K562 (cell line): ENCODE data around the gene XIRP2. TPM values are rescaled to one million over a fixed set of nuclear protein-coding genes. Genes with fewer than 3 reads are reported as not detected.

Experiments used
- ATAC-seq: fragments of 200-7000 bp; cut with Tn5 transposase; 3 replicates; pipeline ENCODE4 v1.9.1; 2020; ENCODE audit warnings: moderate library complexity
- BruUV-seq: library from RNA; stranded (reverse); fragments of 400-500 nt; replicated peaks from 2 replicates; lab custom pipeline; 2021; lab: Mats Ljungman, UMichigan
- CTCF ChIA-PET: fragments of 300-600 bp; formaldehyde crosslinking; extraction: SDS; loops from one replicate; lab custom pipeline; 2021; ENCODE audit warnings: low intra/inter-chr PET ratio; lab: Yijun Ruan, JAX
- POLR2A ChIA-PET: fragments of 300-600, 350-650 bp; sonication (Branson Sonifier 250); formaldehyde crosslinking; extraction: SDS; loops from one replicate; lab custom pipeline; 2021; ENCODE audit warnings: antibody characterized with exemption, inconsistent platforms; lab: Yijun Ruan, JAX
- DNase-seq, 4 experiments: peaks; one replicate each; pipeline versions ENCODE4 v3.0.0 to v3.0.0-alpha.2; 2011 to 2018; ENCODE audit warnings: low spot score in 3 of 4, mixed read lengths in 3 of 4; ENCODE audit errors: extremely low read depth in 1 of 4
- FAIRE-seq: peaks from 2 replicates; lab custom pipeline; 2011; peaks lifted over from hg19 to GRCh38; lab: Jason Lieb, UNC
- H2AFZ ChIP-seq: 2 replicates; pipeline ENCODE4 v1.6.0; 2011; ENCODE audit warnings: low read depth, low read length, control low read depth, inconsistent platforms
- H3K27ac ChIP-seq: fragments of 200-600 bp; 3 replicates; pipeline ENCODE4 v1.8.0; 2011; ENCODE audit warnings: low read depth, mild to moderate bottlenecking, control low read depth, inconsistent platforms, low read length, moderate library complexity, mixed read lengths; ENCODE audit errors: extremely low read depth
- H3K27me3 ChIP-seq, 2 experiments: fragments of 300-600 bp in 1 of 2; 2 replicates in 1 of 2; 3 replicates in 1 of 2; pipeline versions ENCODE4 v1.6.0 to v1.8.0; 2011; ENCODE audit warnings: inconsistent platforms in 2 of 2, low read length in 2 of 2, mild to moderate bottlenecking in 1 of 2, mixed read lengths in 1 of 2, moderate library complexity in 1 of 2; ENCODE audit not compliant: control insufficient read depth in 2 of 2, insufficient read depth in 2 of 2
- H3K36me3 ChIP-seq: fragments of 300-600 bp; 3 replicates; pipeline ENCODE4 v1.8.0; 2011; ENCODE audit warnings: mild to moderate bottlenecking, low read length, inconsistent platforms; ENCODE audit not compliant: control insufficient read depth, insufficient read depth
- H3K4me1 ChIP-seq, 2 experiments: fragments of 200-600 bp in 1 of 2; replicated peaks in 1 of 2; 2 replicates in 1 of 2; 3 replicates in 1 of 2; pipeline versions ENCODE4 v1.5.1 to v1.8.0; 2011; ENCODE audit warnings: inconsistent platforms in 2 of 2, low read length in 2 of 2, mild to moderate bottlenecking in 1 of 2, mixed read lengths in 1 of 2, moderate library complexity in 1 of 2; ENCODE audit not compliant: control insufficient read depth in 2 of 2, insufficient read depth in 2 of 2
- H3K4me2 ChIP-seq: 2 replicates; pipeline ENCODE4 v1.6.1; 2011; ENCODE audit warnings: low read length, control low read depth, inconsistent platforms, mixed read lengths; ENCODE audit not compliant: insufficient read depth
- H3K4me3 ChIP-seq: fragments of 200-600 bp; sonication (generic), shearing (Covaris generic); 2 replicates; pipeline ENCODE4 v1.5.1; 2016; ENCODE audit warnings: control low read depth, inconsistent platforms
- H3K79me2 ChIP-seq: fragments of 200-600 bp; 3 replicates; pipeline ENCODE4 v1.8.0; 2011; ENCODE audit warnings: low read length, inconsistent platforms; ENCODE audit not compliant: control insufficient read depth, insufficient read depth
- H3K9ac ChIP-seq, 2 experiments: 2 replicates each; pipeline versions ENCODE4 v1.6.0 to v1.6.1; 2011; ENCODE audit warnings: low read depth in 2 of 2, low read length in 2 of 2, control low read depth in 1 of 2, inconsistent platforms in 1 of 2, mild to moderate bottlenecking in 1 of 2, mixed read lengths in 1 of 2; ENCODE audit not compliant: insufficient read depth in 1 of 2
- H3K9me1 ChIP-seq: one replicate; pipeline ENCODE4 v1.6.0; 2011; ENCODE audit warnings: inconsistent platforms, mild to moderate bottlenecking, low read length, moderate library complexity; ENCODE audit not compliant: control insufficient read depth, insufficient read depth
- H3K9me3 ChIP-seq: replicated peaks from 2 replicates; pipeline ENCODE4 v1.5.1; 2011; ENCODE audit warnings: low read depth, low read length, inconsistent platforms; ENCODE audit not compliant: control insufficient read depth, insufficient read depth
- H4K20me1 ChIP-seq: replicated peaks from 2 replicates; pipeline ENCODE4 v1.6.1; 2011; ENCODE audit warnings: low read length, inconsistent platforms, mixed read lengths; ENCODE audit not compliant: control insufficient read depth, insufficient read depth
- CEBPB ChIP-seq: fragments of 450-650 bp; IDR thresholded peaks from 2 replicates; pipeline ENCODE4 v1.6.1; 2016; ENCODE audit warnings: missing genetic modification characterization, missing compliant biosample characterization
- DDX20 ChIP-seq: fragments of 450-650 bp; IDR thresholded peaks from 2 replicates; pipeline ENCODE4 v1.6.1; 2016; ENCODE audit warnings: missing genetic modification characterization, low read depth, mild to moderate bottlenecking, missing compliant biosample characterization, moderate library complexity
- ETV5 ChIP-seq: sonication (generic); formaldehyde crosslinking; IDR thresholded peaks from 2 replicates; pipeline ENCODE4 v1.4.0; 2020; ENCODE audit warnings: low read depth, mild to moderate bottlenecking, missing genetic modification reagents
- MLX ChIP-seq, 2 experiments: fragments of 450-650 bp in 1 of 2; sonication (generic) in 1 of 2; formaldehyde crosslinking; conservative IDR thresholded peaks; 2 replicates each; pipeline versions ENCODE4 v1.4.0 to v1.8.1; 2020 to 2022; ENCODE audit warnings: mild to moderate bottlenecking in 1 of 2, missing genetic modification reagents in 1 of 2
- PTBP1 ChIP-seq: fragments of 200-400 bp; formaldehyde crosslinking; IDR thresholded peaks from 2 replicates; pipeline ENCODE4 v1.6.1; 2017; ENCODE audit warnings: low read depth, low read length
- SREBF2 ChIP-seq: sonication (generic); formaldehyde crosslinking; IDR thresholded peaks from 2 replicates; pipeline ENCODE4 v1.4.0; 2020; ENCODE audit warnings: mild to moderate bottlenecking, missing genetic modification reagents
- in situ Hi-C: fragments of 300-500 bp; cut with MboI; formaldehyde crosslinking; loops from 4 replicates; pipeline ENCODE4 v1.15.0; 2018; ENCODE audit warnings: inconsistent platforms, mixed read lengths
- intact Hi-C: fragments of 100-400 bp; cut with micrococcal nuclease; formaldehyde crosslinking; loops from 2 replicates; pipeline ENCODE4 v1.14.2; 2022
- polyA plus RNA-seq, 8 experiments: library from polyadenylated mRNA; depleted of rRNA in 4 of 8; stranded (reverse) in 5 of 8; unstranded in 3 of 8; fragments of >200 nt; fragmentation: Nextera tagmentation in 2 of 8; fragmentation: Illumina TruSeq in 1 of 8; extraction: Ambion mirVana in 2 of 8; extraction: Trizol in 1 of 8; gene quantifications; 2 replicates each; pipeline versions ENCODE4 v1.2.1 to v1.2.3, GENCODE V29; 2011 to 2014; ENCODE audit warnings: inconsistent platforms in 1 of 8, missing spikeins in 1 of 8
- total RNA-seq, 7 experiments: library from RNA; depleted of rRNA in 6 of 7; stranded (reverse); fragments of >200 nt in 6 of 7; fragmentation: Illumina TruSeq in 2 of 7; extraction: Trizol in 2 of 7; gene quantifications; 2 replicates each; pipeline versions ENCODE4 v1.2.1 to v1.2.3, GENCODE V29; 2011 to 2021; ENCODE audit warnings: low replicate concordance in 1 of 7
- TF ChIP-seq, protein P1 (sequence below): sonication (generic); formaldehyde crosslinking; IDR thresholded peaks from 2 replicates; pipeline ENCODE4 v1.8.0; 2023; ENCODE audit warnings: mild to moderate bottlenecking, missing genetic modification reagents

The XIRP2 gene
- total and polyA plus RNA-seq, 9 of the 15 experiments (the other 6 are each of a cell fraction or from before 2014, with no cell fraction given) = 0.04 to 0.10 (median 0.04) TPM; not detected in 2

GRCh38 chr2:166924967-166925366, 36.7 kb downstream of the XIRP2 start:
- Histone ChIP-seq H3K4me1 (no peaks in the 10 kb centered on the region), H3K9me3 (no peaks in the 10 kb centered on the region; the same call in 1 of the 2 replicates), H3K4me3 (no peak overlapping the region), H2AFZ (no peak overlapping the region), H3K27ac (no peak overlapping the region), H3K9ac (no peak overlapping the region), H3K27me3 (no peaks in the 10 kb centered on the region), H3K79me2 (no peaks in the 10 kb centered on the region), H4K20me1 (no peaks in the 10 kb centered on the region), H3K36me3 (no peaks in the 10 kb centered on the region), H3K4me2 (no peak overlapping the region), H3K9me1 (no peaks in the 10 kb centered on the region)
- intact Hi-C loops = no loop called here
- FAIRE-seq = no peak
- ATAC-seq = no peak
- BruUV-seq = no TSS peak
- no peak for DNase-seq
- in situ Hi-C loops = no loop called here
- ChIA-PET CTCF (no interaction called here), POLR2A (no interaction called here)
- TF ChIP-seq, protein P1, sequence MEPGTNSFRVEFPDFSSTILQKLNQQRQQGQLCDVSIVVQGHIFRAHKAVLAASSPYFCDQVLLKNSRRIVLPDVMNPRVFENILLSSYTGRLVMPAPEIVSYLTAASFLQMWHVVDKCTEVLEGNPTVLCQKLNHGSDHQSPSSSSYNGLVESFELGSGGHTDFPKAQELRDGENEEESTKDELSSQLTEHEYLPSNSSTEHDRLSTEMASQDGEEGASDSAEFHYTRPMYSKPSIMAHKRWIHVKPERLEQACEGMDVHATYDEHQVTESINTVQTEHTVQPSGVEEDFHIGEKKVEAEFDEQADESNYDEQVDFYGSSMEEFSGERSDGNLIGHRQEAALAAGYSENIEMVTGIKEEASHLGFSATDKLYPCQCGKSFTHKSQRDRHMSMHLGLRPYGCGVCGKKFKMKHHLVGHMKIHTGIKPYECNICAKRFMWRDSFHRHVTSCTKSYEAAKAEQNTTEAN (CRISPR knock-in tag) = no peak
- no peak for TF ChIP-seq DDX20 (tag)
- no peak for TF ChIP-seq MLX (CRISPR knock-in tag; conservative IDR thresholded peaks at IDR 0.05)
- TF ChIP-seq SREBF2 (CRISPR knock-in tag) = no peak
- TF ChIP-seq CEBPB = no peak
- no peak for TF ChIP-seq ETV5 (CRISPR knock-in tag)
- no peak for TF ChIP-seq PTBP1
